SK-N-SH (cell line): ENCODE measurements around the gene COL15A1. TPM values are rescaled to one million over a fixed set of nuclear protein-coding genes. Genes with fewer than 3 reads are reported as not detected.

Experiments used
- CTCF ChIA-PET: fragments of 300-600, 350-600 bp; formaldehyde crosslinking; extraction: SDS; loops from one replicate; lab custom pipeline; 2021; lab: Yijun Ruan, JAX
- POLR2A ChIA-PET: fragments of 350-600 bp; sonication (Branson Sonifier 250); formaldehyde crosslinking; extraction: SDS; loops from one replicate; lab custom pipeline; 2020; ENCODE audit warnings: antibody characterized with exemption, inconsistent platforms; lab: Yijun Ruan, JAX
- DNase-seq: peaks from one replicate; pipeline ENCODE4 v3.0.0; 2012
- H2AFZ ChIP-seq: fragments of 200-600 bp; sonication (generic); 2 replicates; pipeline ENCODE4 v1.8.1; 2016; ENCODE audit warnings: antibody characterized with exemption, mild to moderate bottlenecking, low read depth
- H3F3A ChIP-seq: fragments of 200-600 bp; sonication (generic); replicated peaks from 2 replicates; pipeline ENCODE3; 2016; ENCODE audit warnings: antibody characterized with exemption, mild to moderate bottlenecking; ENCODE audit not compliant: insufficient read depth
- H3K27ac ChIP-seq, 2 experiments: fragments of 200-500 bp in 1 of 2; fragments of 200-600 bp in 1 of 2; sonication (Bioruptor generic) in 1 of 2; sonication (generic), shearing (Covaris generic) in 1 of 2; 2 replicates each; pipeline versions ENCODE4 v1.5.1 to v1.6.1; 2014 to 2016; ENCODE audit warnings: low read depth in 2 of 2, inconsistent platforms in 1 of 2, low read length in 1 of 2, mild to moderate bottlenecking in 1 of 2, mixed read lengths in 1 of 2
- H3K27me3 ChIP-seq: fragments of 200-600 bp; sonication (generic), shearing (Covaris generic); 2 replicates; pipeline ENCODE4 v1.6.1; 2016; ENCODE audit warnings: mixed run types; ENCODE audit not compliant: insufficient read depth
- H3K36me3 ChIP-seq, 2 experiments: fragments of 200-500 bp in 1 of 2; fragments of 200-600 bp in 1 of 2; sonication (Bioruptor generic) in 1 of 2; sonication (generic) in 1 of 2; replicated peaks in 1 of 2; 2 replicates each; pipeline versions ENCODE3 to v1.5.1; 2014 to 2016; ENCODE audit warnings: low read length in 1 of 2, mild to moderate bottlenecking in 1 of 2; ENCODE audit not compliant: insufficient read depth in 2 of 2, control insufficient read depth in 1 of 2
- H3K4me1 ChIP-seq, 2 experiments: fragments of 200-500 bp in 1 of 2; fragments of 200-600 bp in 1 of 2; sonication (Bioruptor generic) in 1 of 2; sonication (generic), shearing (Covaris generic) in 1 of 2; 2 replicates each; pipeline versions ENCODE4 v1.5.1 to v1.6.1; 2014 to 2016; ENCODE audit warnings: low read depth in 1 of 2, low read length in 1 of 2, mixed run types in 1 of 2; ENCODE audit not compliant: insufficient read depth in 2 of 2, control insufficient read depth in 1 of 2
- H3K4me2 ChIP-seq: fragments of 200-600 bp; sonication (generic), shearing (Covaris generic); 2 replicates; pipeline ENCODE4 v1.6.1; 2017; ENCODE audit warnings: mixed run types
- H3K4me3 ChIP-seq, 2 experiments: fragments of 200-500 bp in 1 of 2; fragments of 200-600 bp in 1 of 2; sonication (Bioruptor generic) in 1 of 2; sonication (generic), shearing (Covaris generic) in 1 of 2; 2 replicates each; pipeline versions ENCODE4 v1.5.1 to v1.8.1; 2014 to 2016; ENCODE audit warnings: low read depth in 2 of 2, inconsistent platforms in 1 of 2, low read length in 1 of 2, mild to moderate bottlenecking in 1 of 2, mixed read lengths in 1 of 2, moderate library complexity in 1 of 2
- H3K79me2 ChIP-seq: fragments of 200-600 bp; sonication (generic); 2 replicates; pipeline ENCODE4 v1.8.1; 2017; ENCODE audit warnings: mild to moderate bottlenecking; ENCODE audit not compliant: insufficient read depth
- H3K9ac ChIP-seq: fragments of 200-600 bp; sonication (generic); 2 replicates; pipeline ENCODE4 v1.6.1; 2017; ENCODE audit warnings: mixed run types
- H3K9me2 ChIP-seq: fragments of 200-600 bp; sonication (generic); 2 replicates; pipeline ENCODE4 v1.6.1; 2017; ENCODE audit warnings: mixed run types
- H3K9me3 ChIP-seq: fragments of 200-600 bp; sonication (generic); 2 replicates; pipeline ENCODE4 v1.6.1; 2017; ENCODE audit warnings: mixed run types, mild to moderate bottlenecking, moderate library complexity
- H4K20me1 ChIP-seq: fragments of 200-600 bp; sonication (generic); 2 replicates; pipeline ENCODE4 v1.6.1; 2017; ENCODE audit warnings: mild to moderate bottlenecking, mixed run types; ENCODE audit not compliant: insufficient read depth
- CTCF ChIP-seq: fragments of 200-600 bp; sonication (generic); IDR thresholded peaks from 2 replicates; pipeline ENCODE4 v1.6.1; 2017; ENCODE audit warnings: antibody characterized with exemption, mild to moderate bottlenecking, moderate library complexity
- ELF1 ChIP-seq: IDR thresholded peaks from 2 replicates; pipeline ENCODE4 v1.4.0; 2012
- EP300 ChIP-seq, 2 experiments: IDR thresholded peaks; 2 replicates each; pipeline versions ENCODE4 v1.4.0 to v1.6.1; 2012; ENCODE audit warnings: borderline replicate concordance in 1 of 2, low read depth in 1 of 2, low read length in 1 of 2
- FOSL2 ChIP-seq: IDR thresholded peaks from 2 replicates; pipeline ENCODE4 v1.4.0; 2012; ENCODE audit warnings: low read depth, mild to moderate bottlenecking, moderate library complexity, borderline replicate concordance
- FOXJ3 ChIP-seq: sonication (generic); formaldehyde crosslinking; IDR thresholded peaks from 2 replicates; pipeline ENCODE4 v1.5.1; 2020; ENCODE audit warnings: mild to moderate bottlenecking, missing genetic modification reagents
- FOXM1 ChIP-seq: IDR thresholded peaks from 2 replicates; pipeline ENCODE4 v1.4.0; 2012; ENCODE audit warnings: low read depth, mild to moderate bottlenecking
- JUND ChIP-seq: IDR thresholded peaks from 2 replicates; pipeline ENCODE4 v1.4.0; 2012
- NRF1 ChIP-seq: IDR thresholded peaks from 2 replicates; pipeline ENCODE4 v1.6.1; 2012; ENCODE audit warnings: low read depth, mild to moderate bottlenecking, low read length
- PBX3 ChIP-seq: IDR thresholded peaks from 2 replicates; pipeline ENCODE4; 2012
- RAD21 ChIP-seq: IDR thresholded peaks from 2 replicates; pipeline ENCODE4 v1.6.1; 2012; ENCODE audit warnings: mild to moderate bottlenecking, low read length
- RCOR1 ChIP-seq: fragments of 150-350 bp; IDR thresholded peaks from 2 replicates; pipeline ENCODE4 v1.6.1; 2017; ENCODE audit warnings: antibody characterized with exemption, low read length
- RFX5 ChIP-seq: IDR thresholded peaks from 2 replicates; pipeline ENCODE4 v1.6.1; 2012; ENCODE audit warnings: mild to moderate bottlenecking, improper control_type of control experiment, low read length
- RXRA ChIP-seq: IDR thresholded peaks from 2 replicates; pipeline ENCODE4 v1.4.0; 2012; ENCODE audit warnings: low read depth, mild to moderate bottlenecking, borderline replicate concordance
- SIN3A ChIP-seq: IDR thresholded peaks from 2 replicates; pipeline ENCODE4 v1.6.1; 2012; ENCODE audit warnings: low read depth, mild to moderate bottlenecking, low read length, moderate library complexity, borderline replicate concordance
- SMC3 ChIP-seq: IDR thresholded peaks from 2 replicates; pipeline ENCODE4 v1.6.1; 2012; ENCODE audit warnings: low read depth, low read length, improper control_type of control experiment
- TAF1 ChIP-seq: IDR thresholded peaks from 2 replicates; pipeline ENCODE4 v1.6.1; 2012; ENCODE audit warnings: low read depth, mild to moderate bottlenecking, low read length, moderate library complexity, borderline replicate concordance
- TEAD4 ChIP-seq: IDR thresholded peaks from 2 replicates; pipeline ENCODE4 v1.4.0; 2012; ENCODE audit warnings: mild to moderate bottlenecking, borderline replicate concordance; ENCODE audit not compliant: insufficient read depth
- USF1 ChIP-seq: IDR thresholded peaks from 2 replicates; pipeline ENCODE4 v1.4.0; 2012; ENCODE audit warnings: low read depth, borderline replicate concordance
- USF2 ChIP-seq: fragments of 150-350 bp; IDR thresholded peaks from 2 replicates; pipeline ENCODE4 v1.6.1; 2017; ENCODE audit warnings: antibody characterized with exemption, low read length, low read depth, borderline replicate concordance
- YY1 ChIP-seq: IDR thresholded peaks from 2 replicates; pipeline ENCODE4 v1.4.0; 2012; ENCODE audit warnings: low read depth, mild to moderate bottlenecking
- ZBTB33 ChIP-seq: IDR thresholded peaks from 2 replicates; pipeline ENCODE4 v1.4.0; 2012; ENCODE audit warnings: low read depth, borderline replicate concordance
- WGBS: methylation state at CpG from one replicate; pipeline ENCODE4 v1.1.6; 2017; ENCODE audit warnings: low lambda C conversion rate; 5-methylcytosine and 5-hydroxymethylcytosine counted together
- polyA plus RNA-seq, 3 experiments: library from polyadenylated mRNA; depleted of rRNA; stranded (reverse); fragments of >200 nt; gene quantifications; 2 replicates each; pipeline ENCODE4 v1.2.3, GENCODE V29; 2012

The COL15A1 gene
- polyA plus RNA-seq, 1 of the 3 experiments (the other 2 are of a cell fraction) = 0.84 TPM

- TF ChIP-seq FOXM1 = no peak
- TF ChIP-seq RXRA = no peak
- TF ChIP-seq TAF1 = no peak
- no peak for TF ChIP-seq FOSL2
- no peak for TF ChIP-seq SMC3
- no peak for TF ChIP-seq RAD21
- TF ChIP-seq, all 33 proteins: peak for 0
Measured at GRCh38 chr9:98933185-98933584, 10.5 kb upstream of the COL15A1 start (continued).

- Histone ChIP-seq H4K20me1 (no peaks in the 10 kb centered on the region), H2AFZ (no peak overlapping the region), H3K4me3 (no peak overlapping the region), H3K79me2 (no peaks in the 10 kb centered on the region), H3K4me2 (no peak overlapping the region), H3F3A (peaks cover 6% of the 10 kb centered on the region), H3K36me3 (no peaks in the 10 kb centered on the region), H3K9me2 (no peaks in the 10 kb centered on the region)
- ChIA-PET POLR2A (no interaction called here), CTCF (interaction anchor here (1.6 kb wide), 1 partner anchor 85 kb away, joined by 3 read pairs; no protein-coding TSS in a partner anchor)
- DNase-seq = no peak
- TF ChIP-seq YY1 (no peak), PBX3 (no peak), RCOR1 (no peak), USF1 (no peak), FOXJ3 (CRISPR knock-in tag) (no peak), FOXM1 (no peak), USF2 (no peak), EP300 (IDR thresholded peaks at IDR 0.05; ENCODE audit: borderline replicate concordance in 1 of 2, low read depth in 1 of 2, low read length in 1 of 2) (no peak), RFX5 (no peak), FOSL2 (no peak), SIN3A (no peak), ELF1 (no peak), JUND (no peak), CTCF (no peak), NRF1 (no peak), TEAD4 (no peak), SMC3 (no peak), ZBTB33 (no peak)
- TF ChIP-seq, all 33 proteins: peak for 0
- 15% methylated on average over 2 of the region's 2 CpGs for WGBS
- Histone ChIP-seq H3K9me3 (no peaks in the 10 kb centered on the region), H3K9ac (no peak overlapping the region), H3K27ac (no peak overlapping the region), H3K4me1 (peaks cover 0 to 6% of the 10 kb centered on the region in 2 experiments; a peak in 1 of 4 replicates), H3K27me3 (no peaks in the 10 kb centered on the region; the same call in 1 of the 2 replicates)
Measured at GRCh38 chr9:98933890-98934289, 9.8 kb upstream of the COL15A1 start.
